Measurements from ENCODE around the gene TSPOAP1. TPM values are rescaled to one million over a fixed set of nuclear protein-coding genes. Genes with fewer than 3 reads are reported as not detected.

TSPOAP1 gene
- total RNA-seq, 2 donors from 2014 or later, result 3.7 to 5.4 TPM

DNA sequence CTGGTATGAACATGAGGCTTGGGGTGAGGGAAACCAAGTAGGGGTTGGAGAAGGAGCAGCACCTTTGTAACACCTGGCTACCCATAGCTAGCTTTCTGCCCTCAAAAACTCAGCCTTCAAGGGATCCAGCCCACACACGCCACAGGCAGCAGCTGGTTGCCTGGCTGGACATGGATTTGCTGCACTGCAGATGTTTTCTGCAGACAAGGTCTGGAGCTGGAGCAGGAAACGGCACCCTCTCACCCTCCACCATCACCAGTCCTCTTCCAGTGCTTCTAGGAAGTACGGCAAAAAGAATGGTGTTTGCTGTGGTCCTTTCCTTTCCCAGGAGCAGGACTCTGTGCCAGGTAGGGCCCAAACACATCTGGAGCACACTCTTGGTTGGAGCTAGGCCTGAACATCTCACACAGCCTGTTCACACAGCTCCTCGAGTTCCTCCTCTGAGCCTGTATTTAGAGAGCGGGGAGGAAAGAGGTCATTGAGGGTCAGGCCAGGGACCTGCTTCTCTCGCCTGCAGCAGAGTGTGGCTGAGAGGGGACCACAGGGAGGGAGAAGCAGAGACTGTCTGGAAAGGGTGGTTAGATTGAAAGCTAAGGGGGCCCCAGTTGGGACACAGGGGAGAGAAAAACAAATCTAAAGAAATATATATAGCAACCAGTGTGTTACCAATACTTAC lies 26.1 kb upstream of the TSPOAP1 start:
- Histone ChIP-seq H3K36me3 (peaks cover 6% of the 10 kb centered on the region), H3K27me3 (no peaks in the 10 kb centered on the region), H3K9me3 (no peaks in the 10 kb centered on the region), H3K27ac (no peak overlapping the region), H3K4me3 (no peak overlapping the region), H3K4me1 (no peaks in the 10 kb centered on the region), H3K9ac (ENCODE audit: low read depth in 2 of 2, low read length in 2 of 2) (no peak overlapping the region)
- DNase-seq, result no peak
- TF ChIP-seq CTCF (IDR thresholded peaks at IDR 0.05), result no peak
- intact Hi-C loops (cut with DNase I), result loop anchor here (10.0 kb wide), 1 partner anchor 150 kb away; no protein-coding TSS in a partner anchor

- no peak for DNase-seq
- intact Hi-C loops (cut with DNase I), result loop anchor here (10.0 kb wide), 1 partner anchor 151 kb away; no protein-coding TSS in a partner anchor
- no peak overlapping the region for H3K4me3 ChIP-seq
- peaks cover 11% of the 10 kb centered on the region for H3K36me3 ChIP-seq
- TF ChIP-seq CTCF (IDR thresholded peaks at IDR 0.05), result no peak
- H3K9me3 ChIP-seq, result no peaks in the 10 kb centered on the region
- H3K9ac ChIP-seq (ENCODE audit: low read depth in 2 of 2, low read length in 2 of 2), result peak overlapping the region in 1 of 2 donors; percentile 93
- peak overlapping the region; percentile 96 for H3K27ac ChIP-seq
- H3K27me3 ChIP-seq, result no peaks in the 10 kb centered on the region
- no peaks in the 10 kb centered on the region for H3K4me1 ChIP-seq
Measured at GRCh38 chr17:58353389-58353825, 24.8 kb upstream of the TSPOAP1 start.

- Histone ChIP-seq H3K27ac (peak overlapping the region; percentile 96), H3K27me3 (no peaks in the 10 kb centered on the region), H3K4me3 (peak overlapping the region; percentile 89), H3K9me3 (no peaks in the 10 kb centered on the region), H3K4me1 (no peaks in the 10 kb centered on the region), H3K36me3 (peaks cover 17% of the 10 kb centered on the region), H3K9ac (ENCODE audit: low read depth in 2 of 2, low read length in 2 of 2) (peak overlapping the region; percentile 83 to 93)
- intact Hi-C loops (cut with DNase I), result loop anchor here (10.0 kb wide), 1 partner anchor 152 kb away; no protein-coding TSS in a partner anchor
- no peak for DNase-seq
- no peak for TF ChIP-seq CTCF (IDR thresholded peaks at IDR 0.05)
Measured at GRCh38 chr17:58352596-58353388, 24.2 kb upstream of the TSPOAP1 start.

GRCh38 chr17:58351831-58352595 lies 23.4 kb upstream of the TSPOAP1 start, which contains the start of gene SUPT4H1:
Gene SUPT4H1, minus strand, starts transcription at chr17:58352201. Its CDS starts 66 bp downstream, at chr17:58352135.
- Histone ChIP-seq H3K36me3 (peaks cover 17% of the 10 kb centered on the region), H3K4me3 (peak within 1 kb of the TSS; percentile 89), H3K4me1 (no peaks in the 10 kb centered on the region), H3K9ac (ENCODE audit: low read depth in 2 of 2, low read length in 2 of 2) (peak within 1 kb of the TSS; percentile 93 to 95), H3K27me3 (no peaks in the 10 kb centered on the region), H3K9me3 (no peaks in the 10 kb centered on the region), H3K27ac (peak within 1 kb of the TSS; percentile 96)
- no peak for TF ChIP-seq CTCF (IDR thresholded peaks at IDR 0.05)
- intact Hi-C loops (cut with DNase I), result loop anchor here (10.0 kb wide), 1 partner anchor 153 kb away; no protein-coding TSS in a partner anchor
- DNase-seq, result peak; percentile 94

GRCh38 chr17:58351182-58351581 lies 22.6 kb upstream of the TSPOAP1 start:
- no peak for TF ChIP-seq CTCF (IDR thresholded peaks at IDR 0.05)
- Histone ChIP-seq H3K9ac (ENCODE audit: low read depth in 2 of 2, low read length in 2 of 2) (peak overlapping the region; percentile 93 to 95), H3K27ac (peak overlapping the region; percentile 96), H3K36me3 (peaks cover 17% of the 10 kb centered on the region), H3K4me1 (no peaks in the 10 kb centered on the region), H3K9me3 (no peaks in the 10 kb centered on the region), H3K4me3 (peak overlapping the region; percentile 89), H3K27me3 (no peaks in the 10 kb centered on the region)
- no peak for DNase-seq
- intact Hi-C loops (cut with DNase I), result loop anchor here (10.0 kb wide), 1 partner anchor 154 kb away; no protein-coding TSS in a partner anchor
